LNCaP clone FGC (cell line): ENCODE results near the gene FHIP1B.

Source experiments
- DNase-seq: peaks from one replicate; pipeline ENCODE4 v3.0.0-alpha.2; 2011; ENCODE audit warnings: low read depth
- H3K4me3 ChIP-seq: 2 replicates; pipeline ENCODE4 v1.5.1; 2011; ENCODE audit warnings: mild to moderate bottlenecking, low read depth, low read length, control low read depth
- CTCF ChIP-seq: IDR thresholded peaks from 2 replicates; pipeline ENCODE4 v1.5.1; 2012; ENCODE audit warnings: mild to moderate bottlenecking; ENCODE audit not compliant: control insufficient read depth, insufficient read depth; ENCODE audit errors: extremely low read depth

The FHIP1B gene

GRCh38 chr11:6268820-6269219 is 34.4 kb upstream of the FHIP1B start:
- DNase-seq = no peak
- H3K4me3 ChIP-seq = no peak overlapping the region
- TF ChIP-seq CTCF = no peak

DNA sequence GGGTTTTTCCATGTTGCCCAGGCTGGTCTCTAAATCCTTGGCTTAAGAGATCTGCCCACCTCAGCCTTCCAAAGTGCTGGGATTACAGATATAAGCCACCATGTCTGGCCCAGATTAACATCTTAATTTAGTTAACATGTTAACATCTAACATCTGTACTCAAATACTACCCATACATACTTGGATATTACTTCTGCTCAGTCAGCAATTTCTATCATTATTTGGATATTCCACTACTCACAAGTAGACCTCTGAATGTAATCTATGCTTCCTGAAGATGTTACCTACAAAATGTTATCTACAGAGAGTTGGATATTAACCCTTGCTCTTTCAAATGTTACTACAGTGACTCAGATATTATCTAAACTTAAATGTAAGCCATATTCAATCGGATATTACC is 29.2 kb upstream of the FHIP1B start:
- H3K4me3 ChIP-seq = no peak overlapping the region
- no peak for TF ChIP-seq CTCF
- DNase-seq = no peak

GRCh38 chr11:6260207-6260726 is 25.8 kb upstream of the FHIP1B start:
- no peak for TF ChIP-seq CTCF
- DNase-seq = no peak
- no peak overlapping the region for H3K4me3 ChIP-seq

GRCh38 chr11:6258571-6259081 is 24.2 kb upstream of the FHIP1B start:
- no peak overlapping the region for H3K4me3 ChIP-seq
- no peak for TF ChIP-seq CTCF

DNA sequence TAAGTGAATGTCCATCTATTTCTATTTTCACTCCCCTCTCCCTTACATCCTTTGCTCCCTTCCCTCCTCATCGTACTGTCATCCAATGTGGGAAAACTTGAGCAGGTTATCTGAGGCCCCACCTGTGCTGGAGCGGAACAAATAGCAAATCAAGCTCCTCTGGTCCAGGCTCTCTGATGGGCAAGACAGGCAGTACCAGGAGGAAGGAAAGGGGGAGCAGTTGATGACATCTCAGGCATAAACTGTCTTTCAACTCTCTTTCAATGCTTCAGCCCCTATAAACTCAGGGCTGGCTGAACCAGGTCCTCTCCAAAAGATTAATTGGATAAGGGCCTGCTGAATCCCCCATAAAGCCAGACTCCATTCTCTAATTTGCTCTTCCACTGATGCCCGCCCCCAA is 23.7 kb upstream of the FHIP1B start:
- TF ChIP-seq CTCF = no peak

More at GRCh38 chr11:6258571-6259081, 24.2 kb upstream of the FHIP1B start:
- no peak for DNase-seq

GRCh38 chr11:6253197-6253596 is 18.8 kb upstream of the FHIP1B start:
- no peak for DNase-seq
- no peak for TF ChIP-seq CTCF
- no peak overlapping the region for H3K4me3 ChIP-seq

More for the DNA sequence above, 23.7 kb upstream of the FHIP1B start:
- H3K4me3 ChIP-seq = no peak overlapping the region
- no peak for DNase-seq

DNA sequence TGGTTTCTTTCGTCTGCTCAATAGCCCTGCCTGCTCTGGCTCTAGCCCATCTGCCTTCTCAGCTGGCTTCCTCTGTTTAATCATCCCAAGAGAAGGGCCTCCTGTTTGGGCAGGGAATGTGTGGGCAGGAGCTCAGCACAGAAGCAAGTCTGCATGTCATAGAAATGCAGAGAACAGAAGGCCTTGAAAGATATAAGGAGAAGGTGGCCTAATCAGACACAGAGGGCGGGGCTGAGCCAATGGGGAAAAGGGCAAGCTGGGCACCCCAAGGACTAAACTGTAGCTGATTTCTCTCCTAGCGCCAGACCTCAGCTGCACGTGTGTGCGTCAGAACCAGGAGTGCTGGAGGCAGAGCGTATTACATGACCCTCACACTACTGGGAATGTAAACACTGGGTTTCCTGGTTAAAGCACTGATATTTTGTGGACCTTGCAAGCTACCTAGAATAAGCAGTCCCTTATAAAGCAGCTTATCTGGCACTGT is 17.6 kb upstream of the FHIP1B start:
- DNase-seq = peak; percentile 10
- no peak for TF ChIP-seq CTCF
- H3K4me3 ChIP-seq = no peak overlapping the region
